ENCODE measurements around the gene QTRT2.

Gene QTRT2

DNA sequence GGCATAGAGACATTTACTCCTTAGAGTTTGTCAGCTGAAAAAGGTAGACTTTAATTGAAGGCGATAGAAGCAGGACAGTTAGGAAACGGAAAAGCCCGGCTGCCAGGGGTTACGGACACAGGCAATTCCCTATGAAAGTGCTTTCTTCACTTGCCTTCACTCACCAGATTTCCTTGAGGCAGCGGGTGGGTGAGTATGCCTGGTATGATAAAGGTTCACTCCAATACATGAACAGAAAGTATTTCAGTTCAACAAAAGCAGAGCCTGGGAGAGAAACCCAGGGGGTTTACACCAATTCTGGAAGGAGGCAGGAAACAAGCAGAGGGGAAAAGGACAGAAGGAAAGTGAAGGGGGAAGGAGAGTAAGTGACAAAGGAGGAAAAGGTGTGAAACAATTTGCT is 53.9 kb downstream of the QTRT2 start:
- ATAC-seq: no peak
- TF ChIP-seq BACH2 (CRISPR knock-in tag; IDR thresholded peaks at IDR 0.05; ENCODE audit: borderline replicate concordance) (no peak), ZNF70 (CRISPR knock-in tag; IDR thresholded peaks at IDR 0.05) (no peak), ZNF565 (CRISPR knock-in tag; conservative IDR thresholded peaks at IDR 0.05; ENCODE audit: low read depth) (no peak), SNAI2 (CRISPR knock-in tag; IDR thresholded peaks at IDR 0.05) (no peak), ARNTL (CRISPR knock-in tag; IDR thresholded peaks at IDR 0.05; ENCODE audit: borderline replicate concordance, low read depth) (no peak), PPARA (CRISPR knock-in tag; IDR thresholded peaks at IDR 0.05; ENCODE audit: borderline replicate concordance) (no peak), OSR1 (CRISPR knock-in tag; IDR thresholded peaks at IDR 0.05) (no peak), ZFP3 (CRISPR knock-in tag; IDR thresholded peaks at IDR 0.05) (no peak), ESRRG (CRISPR knock-in tag; IDR thresholded peaks at IDR 0.05) (no peak), ZNF8 (CRISPR knock-in tag; IDR thresholded peaks at IDR 0.05) (no peak), ISL1 (CRISPR knock-in tag; IDR thresholded peaks at IDR 0.05) (no peak), ZFP30 (CRISPR knock-in tag; IDR thresholded peaks at IDR 0.05) (no peak), ZC3H10 (CRISPR knock-in tag; IDR thresholded peaks at IDR 0.05) (no peak), TCF4 (CRISPR knock-in tag; IDR thresholded peaks at IDR 0.05; ENCODE audit: borderline replicate concordance) (no peak)
- TF ChIP-seq, protein P1, sequence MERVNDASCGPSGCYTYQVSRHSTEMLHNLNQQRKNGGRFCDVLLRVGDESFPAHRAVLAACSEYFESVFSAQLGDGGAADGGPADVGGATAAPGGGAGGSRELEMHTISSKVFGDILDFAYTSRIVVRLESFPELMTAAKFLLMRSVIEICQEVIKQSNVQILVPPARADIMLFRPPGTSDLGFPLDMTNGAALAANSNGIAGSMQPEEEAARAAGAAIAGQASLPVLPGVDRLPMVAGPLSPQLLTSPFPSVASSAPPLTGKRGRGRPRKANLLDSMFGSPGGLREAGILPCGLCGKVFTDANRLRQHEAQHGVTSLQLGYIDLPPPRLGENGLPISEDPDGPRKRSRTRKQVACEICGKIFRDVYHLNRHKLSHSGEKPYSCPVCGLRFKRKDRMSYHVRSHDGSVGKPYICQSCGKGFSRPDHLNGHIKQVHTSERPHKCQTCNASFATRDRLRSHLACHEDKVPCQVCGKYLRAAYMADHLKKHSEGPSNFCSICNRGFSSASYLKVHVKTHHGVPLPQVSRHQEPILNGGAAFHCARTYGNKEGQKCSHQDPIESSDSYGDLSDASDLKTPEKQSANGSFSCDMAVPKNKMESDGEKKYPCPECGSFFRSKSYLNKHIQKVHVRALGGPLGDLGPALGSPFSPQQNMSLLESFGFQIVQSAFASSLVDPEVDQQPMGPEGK (CRISPR knock-in tag; IDR thresholded peaks at IDR 0.05; ENCODE audit: borderline replicate concordance): no peak

DNA sequence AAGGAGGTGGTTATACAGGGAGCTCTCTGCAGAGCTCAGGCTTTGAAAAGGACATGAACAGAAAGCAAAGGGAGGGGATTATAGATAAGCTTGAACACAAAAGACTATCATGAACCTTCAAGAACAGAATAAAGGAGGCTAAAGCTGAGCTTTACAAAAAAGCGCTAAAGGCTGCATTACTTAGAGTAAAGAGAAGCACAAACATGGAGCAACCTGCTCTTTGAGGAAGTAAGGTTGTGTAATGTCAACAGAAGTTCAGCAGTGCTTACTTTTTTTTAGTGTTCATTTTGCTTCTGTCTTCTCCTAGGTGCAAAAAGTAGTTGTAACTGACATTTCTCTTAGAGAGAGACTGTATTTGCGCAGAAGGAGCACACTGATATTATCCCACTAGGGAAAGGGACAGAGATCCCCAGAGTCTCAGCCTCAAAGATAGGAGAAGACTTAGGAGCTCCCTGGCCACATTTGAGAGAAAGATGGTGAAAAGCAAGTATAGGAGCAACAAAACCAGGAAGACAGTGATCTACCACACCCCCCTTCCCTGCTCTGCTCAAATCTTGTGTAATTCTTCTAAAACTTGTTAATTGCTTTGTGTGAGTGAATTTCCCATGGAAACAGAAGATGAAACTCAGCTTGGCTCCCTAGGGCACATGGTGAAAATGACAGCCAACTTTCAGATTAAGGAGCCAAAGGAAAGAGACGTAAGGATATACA is 54.7 kb downstream of the QTRT2 start:
- no peak for ATAC-seq
- TF ChIP-seq TCF4 (CRISPR knock-in tag; IDR thresholded peaks at IDR 0.05; ENCODE audit: borderline replicate concordance) (no peak), ZC3H10 (CRISPR knock-in tag; IDR thresholded peaks at IDR 0.05) (no peak), GLIS3 (CRISPR knock-in tag; IDR thresholded peaks at IDR 0.05) (no peak), ZFP3 (CRISPR knock-in tag; IDR thresholded peaks at IDR 0.05) (no peak), BACH2 (CRISPR knock-in tag; IDR thresholded peaks at IDR 0.05; ENCODE audit: borderline replicate concordance) (no peak), ESRRG (CRISPR knock-in tag; IDR thresholded peaks at IDR 0.05) (no peak), ZNF70 (CRISPR knock-in tag; IDR thresholded peaks at IDR 0.05) (no peak), OSR1 (CRISPR knock-in tag; IDR thresholded peaks at IDR 0.05) (no peak)
- TF ChIP-seq, protein P2, sequence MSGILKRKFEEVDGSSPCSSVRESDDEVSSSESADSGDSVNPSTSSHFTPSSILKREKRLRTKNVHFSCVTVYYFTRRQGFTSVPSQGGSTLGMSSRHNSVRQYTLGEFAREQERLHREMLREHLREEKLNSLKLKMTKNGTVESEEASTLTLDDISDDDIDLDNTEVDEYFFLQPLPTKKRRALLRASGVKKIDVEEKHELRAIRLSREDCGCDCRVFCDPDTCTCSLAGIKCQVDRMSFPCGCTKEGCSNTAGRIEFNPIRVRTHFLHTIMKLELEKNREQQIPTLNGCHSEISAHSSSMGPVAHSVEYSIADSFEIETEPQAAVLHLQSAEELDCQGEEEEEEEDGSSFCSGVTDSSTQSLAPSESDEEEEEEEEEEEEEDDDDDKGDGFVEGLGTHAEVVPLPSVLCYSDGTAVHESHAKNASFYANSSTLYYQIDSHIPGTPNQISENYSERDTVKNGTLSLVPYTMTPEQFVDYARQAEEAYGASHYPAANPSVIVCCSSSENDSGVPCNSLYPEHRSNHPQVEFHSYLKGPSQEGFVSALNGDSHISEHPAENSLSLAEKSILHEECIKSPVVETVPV (CRISPR knock-in tag; IDR thresholded peaks at IDR 0.05): no peak
- TF ChIP-seq, protein P1 (CRISPR knock-in tag; IDR thresholded peaks at IDR 0.05; ENCODE audit: borderline replicate concordance): no peak
- TF ChIP-seq, protein P3, sequence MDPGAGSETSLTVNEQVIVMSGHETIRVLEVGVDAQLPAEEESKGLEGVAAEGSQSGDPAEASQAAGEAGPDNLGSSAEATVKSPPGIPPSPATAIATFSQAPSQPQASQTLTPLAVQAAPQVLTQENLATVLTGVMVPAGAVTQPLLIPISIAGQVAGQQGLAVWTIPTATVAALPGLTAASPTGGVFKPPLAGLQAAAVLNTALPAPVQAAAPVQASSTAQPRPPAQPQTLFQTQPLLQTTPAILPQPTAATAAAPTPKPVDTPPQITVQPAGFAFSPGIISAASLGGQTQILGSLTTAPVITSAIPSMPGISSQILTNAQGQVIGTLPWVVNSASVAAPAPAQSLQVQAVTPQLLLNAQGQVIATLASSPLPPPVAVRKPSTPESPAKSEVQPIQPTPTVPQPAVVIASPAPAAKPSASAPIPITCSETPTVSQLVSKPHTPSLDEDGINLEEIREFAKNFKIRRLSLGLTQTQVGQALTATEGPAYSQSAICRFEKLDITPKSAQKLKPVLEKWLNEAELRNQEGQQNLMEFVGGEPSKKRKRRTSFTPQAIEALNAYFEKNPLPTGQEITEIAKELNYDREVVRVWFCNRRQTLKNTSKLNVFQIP (CRISPR knock-in tag; IDR thresholded peaks at IDR 0.05; ENCODE audit: borderline replicate concordance, low read depth): no peak

DNA sequence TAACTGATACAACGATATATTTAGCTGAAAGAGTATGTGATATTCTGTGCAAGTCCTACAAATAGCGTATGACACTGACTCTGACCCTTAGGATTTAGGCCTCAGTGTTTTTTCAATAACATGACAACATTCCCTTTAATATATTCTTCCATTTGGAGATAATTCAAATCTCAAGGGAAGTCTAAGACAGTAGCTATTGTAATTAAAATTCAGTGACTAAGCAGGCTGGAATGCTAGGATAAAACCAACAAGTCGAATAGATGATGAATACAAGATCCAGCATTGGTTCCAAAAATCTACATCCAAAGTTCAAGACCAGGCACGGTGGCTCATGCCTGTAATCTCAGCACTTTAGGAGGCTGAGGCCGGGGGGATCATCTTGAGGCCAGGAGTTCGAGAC is 56.2 kb downstream of the QTRT2 start:
- no peak for TF ChIP-seq BACH2 (CRISPR knock-in tag; IDR thresholded peaks at IDR 0.05; ENCODE audit: borderline replicate concordance)
- TF ChIP-seq, protein P2 (CRISPR knock-in tag; IDR thresholded peaks at IDR 0.05): no peak
- no peak for ATAC-seq

DNA sequence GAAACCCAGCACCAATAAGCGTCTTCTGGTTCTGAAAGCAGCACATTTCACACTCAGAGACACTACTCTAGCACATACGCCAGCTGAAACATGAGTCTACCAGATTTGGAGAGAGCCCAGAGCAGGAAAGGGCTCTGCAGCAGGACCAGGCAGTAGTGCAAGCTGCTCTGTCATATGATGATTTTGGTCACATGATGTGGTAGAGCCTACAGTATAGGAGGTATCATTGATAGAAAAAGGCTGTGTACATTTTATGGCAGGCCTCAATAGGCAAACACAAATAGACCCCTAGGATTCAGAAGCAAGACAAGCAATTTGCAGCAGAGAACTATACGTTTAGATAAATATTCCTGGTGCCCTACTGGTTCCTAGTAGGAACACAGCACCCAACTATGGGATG is 58.2 kb downstream of the QTRT2 start:
- ATAC-seq: no peak
- TF ChIP-seq TCF4 (CRISPR knock-in tag; IDR thresholded peaks at IDR 0.05; ENCODE audit: borderline replicate concordance): no peak
- TF ChIP-seq, protein P3 (CRISPR knock-in tag; IDR thresholded peaks at IDR 0.05; ENCODE audit: borderline replicate concordance, low read depth): no peak
- no peak for TF ChIP-seq ZFP30 (CRISPR knock-in tag; IDR thresholded peaks at IDR 0.05)
- no peak for TF ChIP-seq CSDC2 (CRISPR knock-in tag; IDR thresholded peaks at IDR 0.05)
- TF ChIP-seq ZFP3 (CRISPR knock-in tag; IDR thresholded peaks at IDR 0.05): no peak
- TF ChIP-seq, protein P4, sequence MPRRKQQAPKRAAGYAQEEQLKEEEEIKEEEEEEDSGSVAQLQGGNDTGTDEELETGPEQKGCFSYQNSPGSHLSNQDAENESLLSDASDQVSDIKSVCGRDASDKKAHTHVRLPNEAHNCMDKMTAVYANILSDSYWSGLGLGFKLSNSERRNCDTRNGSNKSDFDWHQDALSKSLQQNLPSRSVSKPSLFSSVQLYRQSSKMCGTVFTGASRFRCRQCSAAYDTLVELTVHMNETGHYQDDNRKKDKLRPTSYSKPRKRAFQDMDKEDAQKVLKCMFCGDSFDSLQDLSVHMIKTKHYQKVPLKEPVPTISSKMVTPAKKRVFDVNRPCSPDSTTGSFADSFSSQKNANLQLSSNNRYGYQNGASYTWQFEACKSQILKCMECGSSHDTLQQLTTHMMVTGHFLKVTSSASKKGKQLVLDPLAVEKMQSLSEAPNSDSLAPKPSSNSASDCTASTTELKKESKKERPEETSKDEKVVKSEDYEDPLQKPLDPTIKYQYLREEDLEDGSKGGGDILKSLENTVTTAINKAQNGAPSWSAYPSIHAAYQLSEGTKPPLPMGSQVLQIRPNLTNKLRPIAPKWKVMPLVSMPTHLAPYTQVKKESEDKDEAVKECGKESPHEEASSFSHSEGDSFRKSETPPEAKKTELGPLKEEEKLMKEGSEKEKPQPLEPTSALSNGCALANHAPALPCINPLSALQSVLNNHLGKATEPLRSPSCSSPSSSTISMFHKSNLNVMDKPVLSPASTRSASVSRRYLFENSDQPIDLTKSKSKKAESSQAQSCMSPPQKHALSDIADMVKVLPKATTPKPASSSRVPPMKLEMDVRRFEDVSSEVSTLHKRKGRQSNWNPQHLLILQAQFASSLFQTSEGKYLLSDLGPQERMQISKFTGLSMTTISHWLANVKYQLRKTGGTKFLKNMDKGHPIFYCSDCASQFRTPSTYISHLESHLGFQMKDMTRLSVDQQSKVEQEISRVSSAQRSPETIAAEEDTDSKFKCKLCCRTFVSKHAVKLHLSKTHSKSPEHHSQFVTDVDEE (CRISPR knock-in tag; IDR thresholded peaks at IDR 0.05): no peak
- TF ChIP-seq PPARA (CRISPR knock-in tag; IDR thresholded peaks at IDR 0.05; ENCODE audit: borderline replicate concordance): no peak
